Upper lobe of right lung (tissue), 1 donor: ENCODE results near the gene PIGW. TPM values are rescaled to one million over a fixed set of nuclear protein-coding genes. Genes with fewer than 3 reads are reported as not detected.

Experiments used
- ATAC-seq: fragments of 200-7000 bp; cut with Tn5 transposase; one replicate; pipeline ENCODE4 v1.9.1; 2020; ENCODE audit warnings: mild to moderate bottlenecking, moderate library complexity
- DNase-seq: peaks from one replicate; pipeline ENCODE4 v3.0.0-alpha.2; 2020
- H3K27ac ChIP-seq: fragments of 200-600 bp; one replicate; pipeline ENCODE4 v1.8.0; 2022
- H3K27me3 ChIP-seq: fragments of 200-600 bp; one replicate; pipeline ENCODE4 v1.8.0; 2022; ENCODE audit warnings: mild to moderate bottlenecking
- H3K36me3 ChIP-seq: fragments of 200-600 bp; one replicate; pipeline ENCODE4 v1.8.0; 2022
- H3K4me1 ChIP-seq: fragments of 200-600 bp; one replicate; pipeline ENCODE4 v1.8.0; 2022
- H3K4me3 ChIP-seq: fragments of 200-600 bp; one replicate; pipeline ENCODE4 v1.8.0; 2022; ENCODE audit warnings: mild to moderate bottlenecking
- H3K9me3 ChIP-seq: fragments of 200-600 bp; one replicate; pipeline ENCODE4 v1.8.0; 2022
- intact Hi-C: fragments of 100-400 bp; cut with DNase I; formaldehyde crosslinking; loops from one replicate; pipeline ENCODE4 v1.11.0; 2022
- total RNA-seq: library from RNA; stranded (reverse); fragmentation: NEBNext Ultra II Directional; extraction: Animal tissue kit (Norgen Biotek cat#: 25700); gene quantifications from one replicate; pipeline ENCODE4 v1.2.1, GENCODE V29; 2021
- TF ChIP-seq, protein P1 (sequence below): fragments of 200-600 bp; IDR thresholded peaks from one replicate; pipeline ENCODE4 v1.8.0; 2022; ENCODE audit warnings: antibody characterized with exemption
- donor health status: DM: no; HTN: yes; CAD: no; lungs with severe emphysema.

Gene PIGW
- total RNA-seq, 1 donor from 2014 or later = 8.6 TPM

GRCh38 chr17:36576793-36577192 lies 42.0 kb downstream of the PIGW start:
- Histone ChIP-seq H3K36me3 (peaks cover 91% of the 10 kb centered on the region), H3K4me1 (peaks cover 3% of the 10 kb centered on the region), H3K27ac (no peak overlapping the region), H3K9me3 (no peaks in the 10 kb centered on the region), H3K27me3 (no peaks in the 10 kb centered on the region), H3K4me3 (no peak overlapping the region)
- TF ChIP-seq, protein P1, sequence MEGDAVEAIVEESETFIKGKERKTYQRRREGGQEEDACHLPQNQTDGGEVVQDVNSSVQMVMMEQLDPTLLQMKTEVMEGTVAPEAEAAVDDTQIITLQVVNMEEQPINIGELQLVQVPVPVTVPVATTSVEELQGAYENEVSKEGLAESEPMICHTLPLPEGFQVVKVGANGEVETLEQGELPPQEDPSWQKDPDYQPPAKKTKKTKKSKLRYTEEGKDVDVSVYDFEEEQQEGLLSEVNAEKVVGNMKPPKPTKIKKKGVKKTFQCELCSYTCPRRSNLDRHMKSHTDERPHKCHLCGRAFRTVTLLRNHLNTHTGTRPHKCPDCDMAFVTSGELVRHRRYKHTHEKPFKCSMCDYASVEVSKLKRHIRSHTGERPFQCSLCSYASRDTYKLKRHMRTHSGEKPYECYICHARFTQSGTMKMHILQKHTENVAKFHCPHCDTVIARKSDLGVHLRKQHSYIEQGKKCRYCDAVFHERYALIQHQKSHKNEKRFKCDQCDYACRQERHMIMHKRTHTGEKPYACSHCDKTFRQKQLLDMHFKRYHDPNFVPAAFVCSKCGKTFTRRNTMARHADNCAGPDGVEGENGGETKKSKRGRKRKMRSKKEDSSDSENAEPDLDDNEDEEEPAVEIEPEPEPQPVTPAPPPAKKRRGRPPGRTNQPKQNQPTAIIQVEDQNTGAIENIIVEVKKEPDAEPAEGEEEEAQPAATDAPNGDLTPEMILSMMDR = no peak
- DNase-seq (no peak), ATAC-seq (no peak)
- intact Hi-C loops = no loop called here

DNA sequence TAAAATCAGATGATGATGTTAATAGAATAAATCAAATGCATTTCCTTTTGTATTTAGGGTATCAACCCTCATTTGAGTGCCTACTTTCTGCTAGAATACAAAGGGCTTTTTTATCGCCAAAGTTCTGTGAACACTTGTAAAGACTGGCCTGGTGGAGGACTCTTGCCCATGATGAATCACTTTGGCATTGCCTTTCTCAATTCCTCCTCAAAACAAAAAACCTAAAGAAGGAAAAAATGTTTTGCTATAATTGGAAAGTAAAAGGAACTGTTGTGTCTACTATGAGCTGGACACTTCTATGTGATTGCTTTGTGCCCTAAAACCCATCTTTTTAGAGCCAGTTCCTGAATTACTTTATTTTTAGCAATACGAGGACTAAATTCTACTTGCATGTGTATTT lies 43.9 kb downstream of the PIGW start:
- Histone ChIP-seq H3K4me3 (no peak overlapping the region), H3K27me3 (no peaks in the 10 kb centered on the region), H3K27ac (no peak overlapping the region), H3K4me1 (no peaks in the 10 kb centered on the region), H3K36me3 (peaks cover 91% of the 10 kb centered on the region), H3K9me3 (no peaks in the 10 kb centered on the region)
- TF ChIP-seq, protein P1 = no peak
- DNase-seq (no peak), ATAC-seq (no peak)
- intact Hi-C loops = no loop called here

GRCh38 chr17:36583787-36584186 lies 49.0 kb downstream of the PIGW start:
- DNase-seq = no peak
- intact Hi-C loops = no loop called here

DNA sequence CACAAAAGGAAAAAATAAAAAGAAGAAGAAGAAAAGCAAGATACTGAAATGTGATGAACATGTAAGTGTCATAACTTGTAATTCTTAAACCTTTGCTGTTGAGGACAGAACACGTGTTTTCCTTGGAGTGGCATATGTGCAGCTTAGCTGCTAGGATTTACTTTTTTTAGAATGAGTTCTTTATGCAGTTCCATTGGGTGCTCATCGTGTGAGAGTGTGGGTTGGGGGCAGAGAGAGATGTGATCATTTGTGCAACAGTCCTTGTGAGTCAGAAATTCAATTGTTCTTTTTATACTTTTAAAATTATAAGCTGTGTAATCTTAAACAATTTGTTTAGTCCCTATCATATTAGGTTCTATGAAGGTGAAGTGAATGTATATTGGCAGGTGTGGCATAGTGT lies 51.4 kb downstream of the PIGW start:
- peaks cover 86% of the 10 kb centered on the region for H3K36me3 ChIP-seq

More at GRCh38 chr17:36583787-36584186, 49.0 kb downstream of the PIGW start:
- H3K4me1 ChIP-seq = no peaks in the 10 kb centered on the region
- no peak overlapping the region for H3K4me3 ChIP-seq
- H3K27ac ChIP-seq = no peak overlapping the region
- H3K9me3 ChIP-seq = no peaks in the 10 kb centered on the region
- peaks cover 100% of the 10 kb centered on the region for H3K36me3 ChIP-seq
- TF ChIP-seq, protein P1 = no peak
- H3K27me3 ChIP-seq = no peaks in the 10 kb centered on the region
- no peak for ATAC-seq

More for the DNA sequence above, 51.4 kb downstream of the PIGW start:
- Histone ChIP-seq H3K27me3 (no peaks in the 10 kb centered on the region), H3K4me1 (no peaks in the 10 kb centered on the region), H3K9me3 (no peaks in the 10 kb centered on the region), H3K27ac (no peak overlapping the region), H3K4me3 (no peak overlapping the region)
- DNase-seq = no peak
- intact Hi-C loops = no loop called here
- no peak for ATAC-seq
- TF ChIP-seq, protein P1 = no peak

Other genes with a start within 250 kb of the PIGW start
- gene TBC1D3G, start 211.1 kb upstream of the PIGW start, total RNA-seq = not detected
- not detected for gene TBC1D3H, start 146.6 kb upstream of the PIGW start, total RNA-seq
- gene ZNHIT3, start 48.3 kb upstream of the PIGW start, total RNA-seq = 29.0 TPM
- gene MYO19, start 119 bp upstream of the PIGW start, total RNA-seq = 36.8 TPM
- gene GGNBP2, start 9.9 kb downstream of the PIGW start, total RNA-seq = 81.7 TPM
- 5.7 TPM for gene DHRS11, start 56.9 kb downstream of the PIGW start, total RNA-seq
- gene MRM1, start 66.6 kb downstream of the PIGW start, total RNA-seq = 5.6 TPM